HG03342 (cell line): ENCODE data around the gene SELENOT.
"Not testable (repeated sequence)": the region's sequence is repeated elsewhere in the genome, so short reads cannot be mapped to it uniquely, and the experiment has no call there.

Source experiments
- ATAC-seq: cut with Tn5 transposase; IDR thresholded peaks from one replicate; pipeline ENCODE4 v1.9.1; 2021; ENCODE audit warnings: mild to moderate bottlenecking, moderate library complexity; ENCODE audit not compliant: unreplicated experiment

Gene SELENOT

GRCh38 chr3:150603153-150603979 lies at the start of gene SELENOT:
Gene SELENOT, plus strand, starts transcription at chr3:150603321. Its CDS starts 42 bp downstream, at chr3:150603363.
- peak; percentile 58 for ATAC-seq

- ATAC-seq, result no peak
These were observed 47.2 kb upstream of the SELENOT start for GRCh38 chr3:150555859-150556436.

GRCh38 chr3:150556792-150557191 lies 46.3 kb upstream of the SELENOT start:
- no peak for ATAC-seq

GRCh38 chr3:150557725-150558124 lies 45.4 kb upstream of the SELENOT start:
- no peak for ATAC-seq

- ATAC-seq, result no peak
These were observed 38.9 kb upstream of the SELENOT start for GRCh38 chr3:150564243-150564642.

GRCh38 chr3:150567328-150567727 lies 35.8 kb upstream of the SELENOT start:
- no peak for ATAC-seq

GRCh38 chr3:150577855-150578254 lies 25.3 kb upstream of the SELENOT start:
- ATAC-seq, result no peak

- no peak for ATAC-seq
These were observed 21.9 kb upstream of the SELENOT start for GRCh38 chr3:150581174-150581573.

GRCh38 chr3:150582620-150583019 lies 20.5 kb upstream of the SELENOT start:
- ATAC-seq, result peak; percentile 68

- ATAC-seq, result peak; percentile 75
These were observed 20.1 kb upstream of the SELENOT start for GRCh38 chr3:150583028-150583427.

GRCh38 chr3:150588027-150588830 lies 14.9 kb upstream of the SELENOT start:
- ATAC-seq, result no peak

- no peak for ATAC-seq
These were observed 13.4 kb upstream of the SELENOT start for GRCh38 chr3:150589759-150590158.

- no peak for ATAC-seq
These were observed 9.0 kb upstream of the SELENOT start for GRCh38 chr3:150594150-150594549.

- no peak for ATAC-seq
These were observed 5.5 kb upstream of the SELENOT start for GRCh38 chr3:150597646-150598045.

- ATAC-seq, result peak; percentile 20
These were observed 3.4 kb upstream of the SELENOT start for GRCh38 chr3:150599611-150600297.

- not testable (repeated sequence) for ATAC-seq
These were observed 2.2 kb upstream of the SELENOT start for GRCh38 chr3:150600647-150601530.

- peak; percentile 6 for ATAC-seq
These were observed 532 bp upstream of the SELENOT start for GRCh38 chr3:150602426-150603152.

GRCh38 chr3:150603980-150604319 lies 829 bp downstream of the SELENOT start:
- peak; percentile 1 for ATAC-seq

GRCh38 chr3:150605998-150606641 lies 3.0 kb downstream of the SELENOT start:
- ATAC-seq, result no peak
